Esophagus muscularis mucosa (tissue), 4 donors: ENCODE data around the gene ZFYVE1. TPM values are rescaled to one million over a fixed set of nuclear protein-coding genes. Genes with fewer than 3 reads are reported as not detected.
"Not testable (repeated sequence)": the region's sequence is repeated elsewhere in the genome, so short reads cannot be mapped to it uniquely, and the experiment has no call there.

Source experiments
- DNase-seq: peaks from one replicate; pipeline ENCODE4 v3.0.0-alpha.2; 2017; ENCODE audit errors: extremely low spot score
- H3K27ac ChIP-seq, 4 donors: fragments of 200-600 bp; sonication (generic); replicated peaks in 1 of 4; 1 replicate in 3 of 4; 2 replicates in 1 of 4; pipeline ENCODE4 v1.5.1; 2016 to 2019; ENCODE audit warnings: mild to moderate bottlenecking in 1 of 4
- H3K27me3 ChIP-seq, 4 donors: fragments of 200-600 bp; sonication (generic); one replicate each; pipeline versions ENCODE4 v1.5.1 to v1.6.0; 2016 to 2019
- H3K36me3 ChIP-seq, 4 donors: fragments of 200-600 bp; sonication (generic); one replicate each; pipeline ENCODE4 v1.5.1; 2016 to 2019
- H3K4me1 ChIP-seq, 4 donors: fragments of 200-600 bp; sonication (generic); one replicate each; pipeline ENCODE4 v1.5.1; 2016 to 2019
- H3K4me3 ChIP-seq, 4 donors: fragments of 200-600 bp; sonication (generic); 1 replicate in 2 of 4; 2 replicates in 2 of 4; pipeline ENCODE4 v1.5.1; 2016 to 2019; ENCODE audit warnings: mild to moderate bottlenecking in 4 of 4, moderate library complexity in 1 of 4
- H3K9me3 ChIP-seq, 4 donors: fragments of 200-600 bp; sonication (generic); 1 replicate in 3 of 4; 2 replicates in 1 of 4; pipeline ENCODE4 v1.5.1; 2016 to 2019
- EP300 ChIP-seq: sonication (generic); formaldehyde crosslinking; IDR thresholded peaks from one replicate; pipeline ENCODE4 v1.6.1; 2017; ENCODE audit warnings: antibody characterized with exemption
- POLR2A ChIP-seq: fragments of 450-650 bp; IDR thresholded peaks from one replicate; pipeline ENCODE4 v1.6.1; 2017; ENCODE audit warnings: antibody characterized with exemption, moderate library complexity, mild to moderate bottlenecking, low read depth
- POLR2AphosphoS5 ChIP-seq, 2 donors: sonication (generic); formaldehyde crosslinking; IDR thresholded peaks; one replicate each; pipeline ENCODE4 v1.6.1; 2017; ENCODE audit warnings: antibody characterized with exemption in 2 of 2
- WGBS: methylation state at CpG from one replicate; pipeline ENCODE4 v1.1.5; 2018; 5-methylcytosine and 5-hydroxymethylcytosine counted together
- intact Hi-C: fragments of 100-400 bp; cut with DNase I; formaldehyde crosslinking; loops from one replicate; pipeline ENCODE4 v1.15.1; 2023
- total RNA-seq, 4 donors: library from RNA; depleted of rRNA; stranded (reverse); fragments of >200 nt; gene quantifications; one replicate each; pipeline versions ENCODE4 v1.1.0 to v1.2.1, GENCODE V29; 2016
- TF ChIP-seq, protein P1 (sequence below), 3 experiments: fragments of 200-600 bp in 2 of 3; fragments of 450-650 bp in 1 of 3; sonication (generic) in 2 of 3; IDR thresholded peaks; one replicate each; pipeline ENCODE4 v1.5.1; 2017 to 2019; ENCODE audit warnings: antibody characterized with exemption in 3 of 3, mild to moderate bottlenecking in 2 of 3, moderate library complexity in 1 of 3

The ZFYVE1 gene
- total RNA-seq, 4 donors from 2014 or later: 18.4 to 26.6 (median 24.1) TPM

- DNase-seq: no peak
- Histone ChIP-seq H3K4me3 (no peak overlapping the region), H3K9me3 (no peaks in the 10 kb centered on the region), H3K27ac (no peak overlapping the region), H3K36me3 (peaks cover 34 to 81% (median 63%) of the 10 kb centered on the region in 4 donors), H3K4me1 (no peaks in the 10 kb centered on the region), H3K27me3 (no peaks in the 10 kb centered on the region)
- TF ChIP-seq, protein P1, sequence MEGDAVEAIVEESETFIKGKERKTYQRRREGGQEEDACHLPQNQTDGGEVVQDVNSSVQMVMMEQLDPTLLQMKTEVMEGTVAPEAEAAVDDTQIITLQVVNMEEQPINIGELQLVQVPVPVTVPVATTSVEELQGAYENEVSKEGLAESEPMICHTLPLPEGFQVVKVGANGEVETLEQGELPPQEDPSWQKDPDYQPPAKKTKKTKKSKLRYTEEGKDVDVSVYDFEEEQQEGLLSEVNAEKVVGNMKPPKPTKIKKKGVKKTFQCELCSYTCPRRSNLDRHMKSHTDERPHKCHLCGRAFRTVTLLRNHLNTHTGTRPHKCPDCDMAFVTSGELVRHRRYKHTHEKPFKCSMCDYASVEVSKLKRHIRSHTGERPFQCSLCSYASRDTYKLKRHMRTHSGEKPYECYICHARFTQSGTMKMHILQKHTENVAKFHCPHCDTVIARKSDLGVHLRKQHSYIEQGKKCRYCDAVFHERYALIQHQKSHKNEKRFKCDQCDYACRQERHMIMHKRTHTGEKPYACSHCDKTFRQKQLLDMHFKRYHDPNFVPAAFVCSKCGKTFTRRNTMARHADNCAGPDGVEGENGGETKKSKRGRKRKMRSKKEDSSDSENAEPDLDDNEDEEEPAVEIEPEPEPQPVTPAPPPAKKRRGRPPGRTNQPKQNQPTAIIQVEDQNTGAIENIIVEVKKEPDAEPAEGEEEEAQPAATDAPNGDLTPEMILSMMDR (IDR thresholded peaks at IDR 0.05): no peak
- no peak for TF ChIP-seq POLR2A
- TF ChIP-seq EP300: no peak
- no peak for TF ChIP-seq POLR2AphosphoS5 (IDR thresholded peaks at IDR 0.05)
- WGBS: 93% methylated on average over 14 of the region's 15 CpGs
- intact Hi-C loops: no loop called here
These were observed 68.4 kb downstream of the ZFYVE1 start for GRCh38 chr14:72958548-72958947.

- intact Hi-C loops: no loop called here
- H3K36me3 ChIP-seq: peaks cover 34 to 84% (median 63%) of the 10 kb centered on the region in 4 donors
These were observed 69.7 kb downstream of the ZFYVE1 start for GRCh38 chr14:72957213-72957612.

DNA sequence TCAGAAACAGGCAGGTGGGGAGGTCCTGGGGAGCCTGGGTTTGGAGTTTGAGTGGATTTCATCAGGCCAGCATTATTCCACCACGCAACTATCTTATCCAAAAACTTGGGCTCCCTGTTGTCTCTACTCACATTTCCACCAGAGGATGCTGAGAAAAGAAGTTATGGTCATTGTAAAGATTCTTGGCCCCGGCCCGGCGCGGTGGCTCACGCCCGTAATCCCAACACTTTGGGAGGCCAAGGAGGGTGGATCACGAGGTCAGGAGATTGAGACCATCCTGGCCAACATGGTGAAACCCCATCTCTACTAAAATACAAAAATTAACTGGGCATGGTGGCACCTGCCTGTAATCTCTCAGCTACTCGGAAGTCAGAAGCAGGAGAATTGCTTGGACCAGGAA lies 70.2 kb downstream of the ZFYVE1 start:
- H3K27me3 ChIP-seq, DNase-seq, intact Hi-C loops, H3K9me3 ChIP-seq, H3K4me1 ChIP-seq, H3K27ac ChIP-seq, H3K4me3 ChIP-seq: not testable (repeated sequence)
- WGBS: 99% methylated on average over 9 of the region's 9 CpGs
- peaks cover 34 to 87% (median 67%) of the 10 kb centered on the region in 4 donors for H3K36me3 ChIP-seq

More at GRCh38 chr14:72957213-72957612, 69.7 kb downstream of the ZFYVE1 start:
- Histone ChIP-seq H3K9me3 (no peaks in the 10 kb centered on the region), H3K4me1 (no peaks in the 10 kb centered on the region), H3K27me3 (no peaks in the 10 kb centered on the region), H3K27ac (no peak overlapping the region), H3K4me3 (no peak overlapping the region)
- 93% methylated on average over 3 of the region's 3 CpGs for whole genome bisulfite sequencing
- DNase-seq: no peak
- TF ChIP-seq EP300 (no peak), POLR2A (no peak), POLR2AphosphoS5 (IDR thresholded peaks at IDR 0.05) (no peak)
- TF ChIP-seq, protein P1 (IDR thresholded peaks at IDR 0.05): no peak

DNA sequence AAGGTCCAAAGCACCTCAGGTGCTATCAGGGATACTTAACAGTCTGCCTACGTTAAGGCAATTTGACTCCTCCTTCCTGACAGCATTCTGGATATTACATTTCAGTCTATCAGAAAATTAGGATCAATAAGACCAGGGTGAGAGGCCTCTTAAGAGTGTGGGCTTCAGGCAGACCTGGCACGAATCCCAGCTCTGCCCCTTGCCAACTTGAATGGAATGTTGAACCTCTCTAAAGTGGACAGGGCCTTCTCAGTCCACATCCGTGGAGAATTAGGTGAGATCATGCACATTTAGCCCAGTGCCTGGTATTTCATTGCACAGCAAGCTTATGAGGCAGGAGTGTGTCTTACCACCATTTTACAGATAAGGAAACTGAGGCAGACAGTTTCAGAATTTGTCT lies 74.7 kb downstream of the ZFYVE1 start:
- H3K4me3 ChIP-seq: no peak overlapping the region
- no peaks in the 10 kb centered on the region for H3K27me3 ChIP-seq
- no peak overlapping the region for H3K27ac ChIP-seq
- H3K4me1 ChIP-seq: no peaks in the 10 kb centered on the region
- peaks cover 26 to 69% (median 42%) of the 10 kb centered on the region in 4 donors for H3K36me3 ChIP-seq
- no peaks in the 10 kb centered on the region for H3K9me3 ChIP-seq
- TF ChIP-seq EP300: no peak
- TF ChIP-seq, protein P1 (IDR thresholded peaks at IDR 0.05): no peak
- no peak for TF ChIP-seq POLR2A
- TF ChIP-seq POLR2AphosphoS5 (IDR thresholded peaks at IDR 0.05): no peak
- DNase-seq: no peak
- intact Hi-C loops: no loop called here
- WGBS: 81% methylated on average over 3 of the region's 3 CpGs

- WGBS: 44% methylated on average over 5 of the region's 5 CpGs
- Histone ChIP-seq H3K4me1 (no peaks in the 10 kb centered on the region), H3K4me3 (no peak overlapping the region), H3K27me3 (no peaks in the 10 kb centered on the region), H3K9me3 (no peaks in the 10 kb centered on the region), H3K27ac (no peak overlapping the region), H3K36me3 (peaks cover 3 to 63% (median 29%) of the 10 kb centered on the region in 4 donors)
- intact Hi-C loops: loop anchor here (1.0 kb wide), 1 partner anchor 432 kb away; no protein-coding TSS in a partner anchor
- DNase-seq: no peak
- TF ChIP-seq POLR2A (no peak), POLR2AphosphoS5 (IDR thresholded peaks at IDR 0.05) (no peak), EP300 (no peak)
- TF ChIP-seq, protein P1 (IDR thresholded peaks at IDR 0.05): peak; percentile 71 to 90 (median 85)
These were observed 78.3 kb downstream of the ZFYVE1 start for GRCh38 chr14:72948481-72949138.
